GM08714 (cell line): ENCODE measurements around the gene ERCC8.
"Not testable (repeated sequence)": the region's sequence is repeated elsewhere in the genome, so short reads cannot be mapped to it uniquely, and the experiment has no call there.

Source experiments
- H3K4me3 ChIP-seq: fragments of 200-500 bp; sonication (Bioruptor generic); 2 replicates; pipeline ENCODE4 v1.5.1; 2014; ENCODE audit warnings: mild to moderate bottlenecking, low read length, inconsistent platforms
- ZNF274 ChIP-seq: IDR thresholded peaks from 2 replicates; pipeline ENCODE4 v1.6.1; 2012; ENCODE audit warnings: mild to moderate bottlenecking, low read depth, low read length

Gene ERCC8, protein sequence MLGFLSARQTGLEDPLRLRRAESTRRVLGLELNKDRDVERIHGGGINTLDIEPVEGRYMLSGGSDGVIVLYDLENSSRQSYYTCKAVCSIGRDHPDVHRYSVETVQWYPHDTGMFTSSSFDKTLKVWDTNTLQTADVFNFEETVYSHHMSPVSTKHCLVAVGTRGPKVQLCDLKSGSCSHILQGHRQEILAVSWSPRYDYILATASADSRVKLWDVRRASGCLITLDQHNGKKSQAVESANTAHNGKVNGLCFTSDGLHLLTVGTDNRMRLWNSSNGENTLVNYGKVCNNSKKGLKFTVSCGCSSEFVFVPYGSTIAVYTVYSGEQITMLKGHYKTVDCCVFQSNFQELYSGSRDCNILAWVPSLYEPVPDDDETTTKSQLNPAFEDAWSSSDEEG

DNA sequence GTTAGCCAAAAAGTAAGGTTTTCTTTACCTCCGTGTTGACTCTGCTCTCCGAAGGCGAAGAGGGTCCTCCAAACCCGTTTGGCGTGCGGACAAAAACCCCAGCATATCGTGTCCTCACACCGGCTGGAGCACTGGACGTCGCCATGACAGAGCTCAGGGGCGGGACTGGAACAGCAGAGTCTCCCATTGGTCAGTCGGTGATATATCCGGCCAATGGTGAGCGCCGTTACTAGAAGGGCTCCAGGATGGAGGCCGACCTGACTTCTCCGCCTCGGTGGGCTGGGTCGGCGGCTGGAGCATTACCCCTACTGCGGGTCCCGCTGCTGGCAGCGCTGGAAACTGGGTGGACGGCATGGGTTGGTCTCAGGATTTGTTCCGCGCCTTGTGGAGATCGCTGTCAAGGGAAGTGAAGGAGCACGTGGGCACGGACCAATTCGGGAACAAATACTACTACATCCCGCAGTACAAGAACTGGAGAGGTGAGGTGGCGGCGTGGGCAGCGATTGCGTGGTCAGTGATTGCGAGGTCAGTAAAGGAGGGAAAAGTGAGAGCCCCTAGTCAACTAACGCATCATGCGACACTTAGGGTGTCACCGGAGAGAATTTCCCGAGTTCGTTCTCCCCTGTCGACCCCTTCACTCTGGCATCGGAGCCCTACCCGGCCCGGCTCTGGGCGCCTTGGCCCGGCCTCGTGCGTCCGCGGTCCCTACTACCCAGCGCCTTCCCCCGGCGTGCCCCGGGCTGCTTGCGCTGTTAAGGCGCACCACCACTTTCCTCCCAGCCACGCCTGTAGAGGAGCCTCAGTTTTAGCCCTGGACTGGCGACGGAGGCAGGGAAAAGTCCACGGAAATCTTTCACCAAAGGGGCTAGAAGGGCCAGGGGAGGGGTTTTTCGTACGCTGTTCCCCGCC lies at the start of gene ERCC8, which contains the start of gene NDUFAF2:
TSS of gene ERCC8 (minus strand) at position 167 of the 909 bp plus-strand sequence. CDS start at position 105, 62 bp downstream.
TSS of gene NDUFAF2 (plus strand) at position 302 of the 909 bp plus-strand sequence. CDS start at position 353, 51 bp downstream.
- no peak for TF ChIP-seq ZNF274
- H3K4me3 ChIP-seq = peak within 1 kb of the TSS; percentile 84

DNA sequence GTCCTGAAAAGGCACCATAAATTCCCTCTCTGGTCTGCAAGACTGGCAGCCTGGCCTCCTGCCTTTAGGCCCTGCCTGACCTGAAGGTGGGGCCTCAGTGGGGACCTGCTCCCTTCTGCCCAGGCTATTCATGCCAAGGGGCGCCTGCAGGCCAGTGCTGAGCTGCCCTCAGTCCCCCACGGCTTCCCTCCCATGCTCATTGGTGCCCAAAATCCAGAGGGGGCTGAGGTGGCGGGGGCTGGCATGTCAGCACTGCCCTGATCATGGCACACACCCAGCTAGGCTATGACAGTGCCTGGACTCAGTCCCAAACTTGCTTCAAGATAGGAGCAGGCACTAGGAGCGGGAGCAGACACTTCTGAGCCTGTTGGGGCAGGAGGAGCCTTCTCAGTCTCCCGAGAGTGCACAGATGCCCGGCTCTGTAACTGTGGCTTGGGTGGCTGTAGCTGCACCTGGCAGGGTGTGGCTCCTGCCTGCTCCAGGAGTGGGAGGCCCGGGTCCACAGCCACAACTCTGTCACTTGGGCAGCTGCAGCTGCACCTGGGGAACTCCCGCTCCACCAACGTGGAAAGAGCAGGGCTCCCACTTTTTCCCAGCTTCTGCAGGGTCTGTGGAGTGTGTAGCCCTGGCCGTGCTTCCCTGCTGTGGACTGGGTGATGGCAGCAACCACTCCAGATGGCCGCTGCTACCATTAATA lies 49.2 kb upstream of the ERCC8 start:
- no peak overlapping the region for H3K4me3 ChIP-seq
- no peak for TF ChIP-seq ZNF274

DNA sequence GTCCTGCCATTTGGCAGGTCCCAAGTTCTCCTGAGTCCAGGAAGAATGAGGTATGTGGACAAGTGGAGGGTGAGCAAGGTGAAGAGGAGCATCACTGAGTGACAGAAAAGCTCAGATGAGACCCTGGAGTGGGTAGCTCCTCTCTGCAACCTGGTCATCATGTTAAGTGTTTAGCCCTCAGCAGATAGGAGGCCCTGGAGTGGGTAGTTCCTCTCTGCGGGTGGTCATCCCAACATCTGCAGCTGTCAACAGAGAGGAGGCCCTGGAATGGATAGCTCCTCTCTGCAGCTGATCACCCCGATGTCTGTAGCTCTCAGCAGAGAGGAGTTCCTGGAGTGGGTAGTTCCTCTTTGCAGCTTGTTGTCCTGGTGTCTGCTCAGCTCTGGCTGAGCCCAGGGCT lies 48.6 kb upstream of the ERCC8 start:
- no peak overlapping the region for H3K4me3 ChIP-seq

DNA sequence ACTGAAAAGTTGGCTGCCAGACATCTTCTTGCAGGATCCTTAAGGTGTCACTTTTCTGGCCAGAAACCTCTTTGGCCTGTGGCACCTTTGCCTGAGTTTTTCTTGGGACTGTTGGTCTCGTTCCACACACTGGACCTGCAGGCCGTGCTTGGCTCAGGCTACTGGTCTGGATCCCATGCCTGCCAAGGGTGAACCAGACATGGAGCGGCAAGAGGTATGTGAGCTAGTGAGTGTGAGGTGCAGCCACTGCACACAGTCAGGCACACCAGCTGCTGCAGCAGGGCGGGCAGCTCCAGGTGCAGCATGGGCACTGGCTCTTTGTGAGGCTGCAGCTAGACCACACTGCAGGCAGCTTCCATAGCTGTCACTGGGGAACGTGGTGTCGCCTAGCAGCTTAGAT lies 48.0 kb upstream of the ERCC8 start:
- H3K4me3 ChIP-seq = no peak overlapping the region
- TF ChIP-seq ZNF274 = no peak

More for the DNA sequence above, 48.6 kb upstream of the ERCC8 start:
- no peak for TF ChIP-seq ZNF274

DNA sequence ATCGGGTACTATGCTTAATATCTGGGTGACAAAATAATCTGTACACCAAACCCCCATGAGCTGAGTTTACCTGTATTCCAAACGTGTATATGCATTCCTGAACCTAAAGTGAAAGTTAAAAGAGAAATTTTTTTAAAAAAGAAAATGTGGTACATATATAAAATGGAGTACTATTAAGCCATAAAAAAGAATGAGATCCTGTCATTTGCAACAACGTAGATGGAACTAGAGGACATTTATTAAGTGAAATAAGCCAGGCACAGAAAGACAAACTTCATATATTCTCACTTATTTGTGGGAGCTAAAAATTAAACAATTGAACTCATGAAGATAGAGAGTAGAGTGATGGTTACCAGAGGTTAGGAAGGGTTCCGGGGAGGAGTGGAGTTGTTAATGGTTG lies 44.9 kb upstream of the ERCC8 start:
- no peak for TF ChIP-seq ZNF274
- no peak overlapping the region for H3K4me3 ChIP-seq

DNA sequence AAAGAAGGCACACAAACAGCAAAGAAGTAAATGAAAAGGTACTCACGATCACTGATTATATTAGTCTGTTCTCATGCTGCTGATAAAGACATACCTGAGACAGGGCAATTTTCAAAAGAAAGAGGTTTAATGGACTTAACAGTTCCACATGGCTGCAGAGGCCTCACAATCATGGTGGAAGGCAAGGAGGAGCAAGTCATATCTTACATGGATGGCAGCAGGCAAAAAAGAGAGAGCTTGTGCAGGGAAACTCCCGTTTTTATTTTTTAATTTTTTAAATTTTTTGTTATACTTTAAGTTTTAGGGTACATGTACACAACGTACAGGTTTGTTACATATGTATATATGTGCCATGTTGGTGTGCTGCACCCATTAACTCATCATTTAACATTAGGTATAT lies 37.3 kb upstream of the ERCC8 start:
- H3K4me3 ChIP-seq = not testable (repeated sequence)

DNA sequence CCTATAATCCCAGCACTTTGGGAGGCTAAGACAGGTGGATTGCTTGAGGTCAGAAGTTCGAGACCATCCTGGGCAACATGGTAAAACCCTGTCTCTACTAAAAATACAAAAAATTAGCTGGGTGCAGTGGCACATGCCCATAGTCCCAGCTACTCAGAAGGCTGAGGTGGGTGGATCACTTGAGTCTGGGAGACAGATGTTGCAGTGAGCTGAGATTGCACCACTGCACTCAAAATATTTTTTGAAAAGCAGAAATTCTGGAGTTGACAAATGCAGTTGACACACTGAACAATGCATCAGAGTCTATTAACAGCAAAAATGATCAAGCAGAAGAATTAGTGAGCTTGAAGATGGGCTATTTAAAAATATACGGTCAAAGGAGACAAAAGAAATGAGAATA lies 35.6 kb upstream of the ERCC8 start:
- no peak for TF ChIP-seq ZNF274
- no peak overlapping the region for H3K4me3 ChIP-seq

DNA sequence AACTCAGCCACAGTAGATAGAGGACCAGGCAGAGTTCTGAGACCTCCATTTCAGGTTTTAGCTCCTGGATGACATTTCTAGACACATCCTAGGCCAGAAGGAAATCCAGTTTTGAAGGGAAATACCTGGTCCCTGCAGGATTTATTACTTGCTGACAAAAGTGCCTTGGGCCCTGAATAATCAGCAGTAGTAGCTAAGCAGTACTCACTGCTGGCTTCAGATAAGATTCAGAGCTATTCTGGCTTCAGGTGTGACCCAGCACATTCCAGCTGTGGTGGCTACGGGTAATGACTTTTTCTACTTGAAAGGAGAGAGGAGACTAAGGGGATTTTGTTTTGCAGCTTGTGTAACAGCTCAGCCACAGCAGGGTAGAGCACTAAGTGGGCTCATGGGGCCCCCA lies 34.1 kb upstream of the ERCC8 start:
- TF ChIP-seq ZNF274 = no peak
- no peak overlapping the region for H3K4me3 ChIP-seq

DNA sequence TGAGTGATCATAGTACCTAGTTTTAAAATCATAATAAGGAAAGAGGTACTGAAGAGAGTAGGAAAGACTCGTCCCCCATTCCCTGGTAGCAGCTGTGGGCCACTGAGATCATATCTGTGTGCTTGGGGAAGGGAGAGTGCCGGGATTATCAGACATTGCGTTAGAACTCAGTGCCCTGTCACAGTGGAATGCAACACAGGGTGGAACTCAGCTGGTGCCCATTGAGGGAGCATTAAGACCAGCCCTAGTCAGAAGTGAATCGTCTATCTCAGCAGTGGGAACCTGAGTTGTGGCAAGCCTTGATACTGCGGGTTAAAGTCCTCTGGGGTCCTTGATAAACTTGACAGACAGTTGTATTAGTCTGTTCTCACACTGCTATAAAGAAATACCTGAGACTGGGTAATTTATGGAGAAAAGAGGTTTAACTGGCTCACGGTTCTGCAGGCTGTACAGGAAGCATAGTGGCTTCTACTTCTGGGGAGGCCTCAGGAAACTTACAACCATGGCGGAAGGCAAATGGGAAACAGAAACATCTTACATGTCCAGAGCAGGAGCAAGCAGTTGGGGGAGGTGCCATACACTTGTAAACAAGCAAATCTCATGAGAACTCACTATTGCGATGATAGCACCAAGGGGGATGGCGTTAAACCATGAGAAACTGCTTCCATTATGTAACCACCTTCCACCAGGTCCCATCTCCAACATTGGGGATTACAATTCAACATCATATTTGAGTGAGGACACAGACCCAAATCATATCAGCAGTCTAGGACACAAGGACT lies 33.3 kb upstream of the ERCC8 start:
- TF ChIP-seq ZNF274 = no peak
- no peak overlapping the region for H3K4me3 ChIP-seq

DNA sequence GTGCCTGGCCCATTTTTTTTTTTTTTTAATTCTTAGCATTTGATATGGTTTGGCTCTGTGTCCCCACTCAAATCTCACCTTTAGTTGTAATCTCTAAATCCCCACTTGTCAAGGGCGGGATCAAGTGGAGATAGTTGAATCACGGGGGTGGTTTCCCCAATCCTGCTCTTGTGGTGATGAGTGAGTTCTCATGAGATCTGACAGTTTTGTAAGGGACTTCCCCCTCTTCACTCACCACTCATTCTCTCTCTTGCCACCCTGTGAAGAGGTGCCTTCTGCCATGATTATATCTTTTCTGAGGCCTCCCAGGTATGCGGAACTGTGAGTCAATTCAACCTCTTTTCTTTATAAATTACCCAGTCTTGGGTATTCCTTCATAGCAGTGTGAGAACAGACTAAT lies 27.4 kb upstream of the ERCC8 start:
- no peak overlapping the region for H3K4me3 ChIP-seq

DNA sequence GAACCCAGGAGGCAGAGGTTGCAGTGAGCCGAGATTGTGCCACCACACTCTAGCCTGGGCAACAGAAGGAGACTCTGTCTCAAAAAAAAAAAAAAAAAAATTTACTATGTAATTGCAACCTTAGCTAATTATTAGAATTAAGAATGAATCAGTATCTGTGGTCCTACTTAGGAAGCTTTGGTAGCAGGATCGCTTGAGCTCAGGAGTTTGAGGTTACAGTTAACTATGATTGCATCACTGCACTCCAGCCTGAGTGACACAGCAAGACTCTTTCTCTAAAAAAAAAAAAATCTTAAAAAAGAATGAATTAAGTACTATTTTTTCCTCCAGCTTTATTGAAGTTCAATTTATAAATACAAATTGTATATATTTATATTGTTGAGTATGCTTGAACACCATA lies 16.8 kb upstream of the ERCC8 start:
- no peak for TF ChIP-seq ZNF274
- H3K4me3 ChIP-seq = no peak overlapping the region

More for the DNA sequence above, 27.4 kb upstream of the ERCC8 start:
- TF ChIP-seq ZNF274 = no peak

DNA sequence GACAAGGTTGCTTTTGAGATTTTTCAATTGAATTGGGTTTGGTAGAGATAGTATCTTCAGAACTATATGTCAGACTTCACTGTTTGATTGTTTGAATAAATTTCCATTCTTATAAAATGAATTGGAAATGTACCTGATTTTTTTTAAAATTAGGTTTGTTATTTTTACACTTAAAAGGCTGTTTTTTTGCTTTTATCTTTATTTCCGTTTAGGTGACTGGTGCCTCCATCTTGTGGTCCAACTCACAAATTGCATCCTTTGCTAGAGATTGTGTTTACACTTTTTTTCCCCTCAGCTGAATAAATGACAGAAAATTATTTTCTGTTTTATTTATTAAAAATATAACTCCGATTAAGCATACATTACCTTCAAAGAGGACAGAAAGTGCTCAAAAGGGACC lies 15.7 kb upstream of the ERCC8 start:
- no peak overlapping the region for H3K4me3 ChIP-seq
- TF ChIP-seq ZNF274 = no peak

DNA sequence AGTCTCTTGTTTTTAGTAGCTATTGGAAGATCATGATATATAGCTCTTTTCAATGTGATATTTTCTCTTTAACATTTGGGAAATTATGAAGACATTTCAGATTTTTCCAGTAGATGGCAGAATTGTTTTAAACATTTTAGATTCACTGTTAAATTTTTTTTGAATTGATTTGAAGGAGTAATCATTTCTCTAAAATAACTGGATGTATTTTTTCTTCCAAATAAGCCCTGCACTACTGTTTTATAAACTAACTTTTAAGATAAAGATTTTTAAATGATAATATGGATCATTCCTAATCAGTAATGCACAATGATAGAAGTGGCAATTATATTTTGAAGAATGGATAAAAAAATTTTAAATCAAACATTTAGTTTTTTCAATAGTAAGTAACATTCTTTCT lies 14.3 kb upstream of the ERCC8 start:
- H3K4me3 ChIP-seq = no peak overlapping the region
- TF ChIP-seq ZNF274 = no peak
